Measurements from ENCODE around the gene DUSP9. TPM values are rescaled to one million over a fixed set of nuclear protein-coding genes. Genes with fewer than 3 reads are reported as not detected.

Gene DUSP9
- total RNA-seq, 1 donor from 2014 or later = 0.20 TPM

DNA sequence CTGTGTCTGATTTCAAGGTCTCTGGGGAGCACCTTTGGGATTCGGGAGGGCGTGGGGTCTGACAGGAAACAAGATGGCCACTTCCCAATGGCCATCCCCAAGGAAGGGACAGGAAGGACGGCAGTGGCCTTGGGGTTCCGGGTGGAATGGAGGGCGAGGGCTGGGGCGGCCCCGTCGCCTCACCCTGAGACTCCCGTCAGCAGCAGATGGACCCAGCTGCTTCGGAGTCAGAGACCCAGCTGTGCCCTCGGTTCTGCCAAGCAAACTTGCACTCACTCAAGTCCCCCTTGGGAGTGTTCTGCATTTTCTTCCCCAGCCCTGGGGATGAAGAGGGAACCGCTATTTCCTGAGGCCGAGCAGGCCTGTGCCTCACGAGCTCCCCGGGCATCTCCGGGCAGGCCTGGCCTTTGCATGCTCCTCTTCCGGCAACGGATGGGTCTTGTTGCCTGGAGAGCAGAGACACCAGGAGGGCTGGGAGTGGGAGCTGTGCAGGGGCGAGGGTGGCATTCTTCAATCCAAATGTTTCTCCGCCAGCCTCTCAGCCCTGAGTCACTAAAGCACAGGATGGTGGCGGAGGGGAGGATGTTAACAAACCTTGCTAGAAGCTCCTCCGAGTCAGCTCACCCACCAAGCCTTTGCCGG lies 6.8 kb upstream of the DUSP9 start:
- Histone ChIP-seq H3K4me1 (ENCODE audit: insufficient read depth, low read length) (peaks cover 3% of the 10 kb centered on the region), H3K79me2 (ENCODE audit: insufficient read depth, low read length) (no peaks in the 10 kb centered on the region), H3K36me3 (ENCODE audit: insufficient read depth, low read length) (no peaks in the 10 kb centered on the region), H4K20me1 (ENCODE audit: insufficient read depth, low read length) (no peaks in the 10 kb centered on the region), H3K4me2 (ENCODE audit: low read length) (no peak overlapping the region), H2AFZ (ENCODE audit: low read depth, low read length) (no peak overlapping the region), H3K9ac (ENCODE audit: low read length) (no peak overlapping the region), H3K27me3 (ENCODE audit: insufficient read depth, low read length) (peaks cover 13% of the 10 kb centered on the region), H3K4me3 (ENCODE audit: insufficient read depth, low read depth, low read length) (no peak overlapping the region), H3K27ac (ENCODE audit: low read depth, low read length) (no peak overlapping the region), H3K9me3 (ENCODE audit: insufficient read depth, low read depth, low read length) (no peaks in the 10 kb centered on the region)
- TF ChIP-seq, protein P1, sequence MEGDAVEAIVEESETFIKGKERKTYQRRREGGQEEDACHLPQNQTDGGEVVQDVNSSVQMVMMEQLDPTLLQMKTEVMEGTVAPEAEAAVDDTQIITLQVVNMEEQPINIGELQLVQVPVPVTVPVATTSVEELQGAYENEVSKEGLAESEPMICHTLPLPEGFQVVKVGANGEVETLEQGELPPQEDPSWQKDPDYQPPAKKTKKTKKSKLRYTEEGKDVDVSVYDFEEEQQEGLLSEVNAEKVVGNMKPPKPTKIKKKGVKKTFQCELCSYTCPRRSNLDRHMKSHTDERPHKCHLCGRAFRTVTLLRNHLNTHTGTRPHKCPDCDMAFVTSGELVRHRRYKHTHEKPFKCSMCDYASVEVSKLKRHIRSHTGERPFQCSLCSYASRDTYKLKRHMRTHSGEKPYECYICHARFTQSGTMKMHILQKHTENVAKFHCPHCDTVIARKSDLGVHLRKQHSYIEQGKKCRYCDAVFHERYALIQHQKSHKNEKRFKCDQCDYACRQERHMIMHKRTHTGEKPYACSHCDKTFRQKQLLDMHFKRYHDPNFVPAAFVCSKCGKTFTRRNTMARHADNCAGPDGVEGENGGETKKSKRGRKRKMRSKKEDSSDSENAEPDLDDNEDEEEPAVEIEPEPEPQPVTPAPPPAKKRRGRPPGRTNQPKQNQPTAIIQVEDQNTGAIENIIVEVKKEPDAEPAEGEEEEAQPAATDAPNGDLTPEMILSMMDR (IDR thresholded peaks at IDR 0.05; ENCODE audit: insufficient read depth, low read depth, low read length) = no peak
- TF ChIP-seq EZH2 (IDR thresholded peaks at IDR 0.05; ENCODE audit: insufficient read depth, low read length) = no peak
- no peaks in the 10 kb centered on the region for H3K36me3 Mint-ChIP-seq (ENCODE audit: low read depth, unreplicated experiment)
- DNase-seq (ENCODE audit: low read depth) (no peak), FAIRE-seq (no peak)
- H3K4me3 Mint-ChIP-seq (ENCODE audit: unreplicated experiment) = no peak overlapping the region
- H3K27ac Mint-ChIP-seq (ENCODE audit: unreplicated experiment) = no peak overlapping the region
- no peaks in the 10 kb centered on the region for H3K4me1 Mint-ChIP-seq (ENCODE audit: low read depth, unreplicated experiment)
- peaks cover 29% of the 10 kb centered on the region for H3K27me3 Mint-ChIP-seq (ENCODE audit: low read depth, unreplicated experiment)
- H3K9me3 Mint-ChIP-seq (ENCODE audit: unreplicated experiment) = no peaks in the 10 kb centered on the region

DNA sequence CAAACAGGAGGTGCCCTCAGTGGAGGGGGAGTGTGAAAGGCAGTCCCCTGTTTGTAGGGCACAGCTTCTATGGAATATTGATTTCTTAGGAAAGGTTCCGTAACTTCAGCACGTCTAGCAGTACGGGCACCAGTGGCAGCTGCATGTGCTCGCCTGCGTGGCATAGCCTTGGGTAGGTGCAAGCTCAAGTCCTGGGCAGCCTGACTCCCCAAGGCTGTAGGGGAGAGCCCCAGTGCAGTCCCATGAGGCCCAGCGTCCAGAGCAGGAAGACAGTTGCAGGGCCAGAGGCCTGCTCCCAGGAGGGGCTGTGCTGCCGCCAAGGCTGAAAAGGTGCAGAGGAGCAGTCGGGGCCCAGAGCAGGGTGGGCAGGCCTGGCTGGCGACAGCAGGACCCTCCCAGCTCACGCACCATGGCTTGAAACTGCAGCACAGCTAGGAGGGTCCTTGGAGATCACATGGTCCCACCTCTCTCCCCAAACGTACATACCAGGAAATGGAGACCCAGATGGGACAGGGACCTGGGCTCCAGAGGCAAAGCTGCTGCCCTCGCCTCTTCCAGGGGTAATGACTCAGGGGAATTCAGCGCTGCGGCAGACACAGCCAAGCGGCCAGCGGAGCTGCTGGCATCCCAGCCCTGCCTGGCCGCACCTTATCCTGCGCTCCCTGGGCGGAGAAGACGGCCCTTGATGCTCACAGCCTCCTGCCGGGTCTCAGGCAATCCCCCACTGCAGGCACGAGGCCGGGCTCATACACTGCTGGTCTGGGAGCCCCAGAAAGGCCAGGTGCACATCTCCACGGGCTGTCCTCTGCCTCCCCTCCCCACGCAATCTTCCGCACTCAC lies 6.0 kb upstream of the DUSP9 start:
- H3K4me3 ChIP-seq (ENCODE audit: insufficient read depth, low read depth, low read length) = no peak overlapping the region
- no peak for FAIRE-seq
- no peak overlapping the region for H3K4me3 Mint-ChIP-seq (ENCODE audit: unreplicated experiment)

More for the DNA sequence above, 6.0 kb upstream of the DUSP9 start:
- Histone ChIP-seq H3K4me1 (ENCODE audit: insufficient read depth, low read length) (peaks cover 3% of the 10 kb centered on the region), H3K4me2 (ENCODE audit: low read length) (no peak overlapping the region), H3K9ac (ENCODE audit: low read length) (no peak overlapping the region), H3K9me3 (ENCODE audit: insufficient read depth, low read depth, low read length) (no peaks in the 10 kb centered on the region), H2AFZ (ENCODE audit: low read depth, low read length) (no peak overlapping the region), H4K20me1 (ENCODE audit: insufficient read depth, low read length) (no peaks in the 10 kb centered on the region), H3K36me3 (ENCODE audit: insufficient read depth, low read length) (no peaks in the 10 kb centered on the region), H3K27me3 (ENCODE audit: insufficient read depth, low read length) (peaks cover 20% of the 10 kb centered on the region), H3K27ac (ENCODE audit: low read depth, low read length) (no peak overlapping the region), H3K79me2 (ENCODE audit: insufficient read depth, low read length) (no peaks in the 10 kb centered on the region)
- Mint-ChIP-seq H3K27me3 (ENCODE audit: low read depth, unreplicated experiment) (peaks cover 27% of the 10 kb centered on the region), H3K4me1 (ENCODE audit: low read depth, unreplicated experiment) (no peaks in the 10 kb centered on the region), H3K27ac (ENCODE audit: unreplicated experiment) (no peak overlapping the region), H3K36me3 (ENCODE audit: low read depth, unreplicated experiment) (no peaks in the 10 kb centered on the region), H3K9me3 (ENCODE audit: unreplicated experiment) (no peaks in the 10 kb centered on the region)
- TF ChIP-seq, protein P1 (IDR thresholded peaks at IDR 0.05; ENCODE audit: insufficient read depth, low read depth, low read length) = no peak
- TF ChIP-seq EZH2 (IDR thresholded peaks at IDR 0.05; ENCODE audit: insufficient read depth, low read length) = no peak
- no peak for DNase-seq (ENCODE audit: low read depth)

Measured in astrocyte (in vitro differentiated cells and primary cell).